ENCODE data around the gene SSRP1.

The SSRP1 gene

GRCh38 chr11:57335023-57335342 lies 709 bp downstream of the SSRP1 start:
- H3K9me3 ChIP-seq = no peaks in the 10 kb centered on the region
- peaks cover 3% of the 10 kb centered on the region for H3K27me3 ChIP-seq
- no peak overlapping the region for H3K27ac ChIP-seq
- peak overlapping the region; percentile 62 to 80 for H3K4me3 ChIP-seq (ENCODE audit: low read depth in 1 of 2, low read length in 1 of 2)
- peaks cover 6 to 12% of the 10 kb centered on the region in 2 experiments for H3K4me1 ChIP-seq (ENCODE audit: control insufficient read depth in 1 of 2, insufficient read depth in 1 of 2, low read depth in 1 of 2, low read length in 1 of 2)
- TF ChIP-seq, protein P1, sequence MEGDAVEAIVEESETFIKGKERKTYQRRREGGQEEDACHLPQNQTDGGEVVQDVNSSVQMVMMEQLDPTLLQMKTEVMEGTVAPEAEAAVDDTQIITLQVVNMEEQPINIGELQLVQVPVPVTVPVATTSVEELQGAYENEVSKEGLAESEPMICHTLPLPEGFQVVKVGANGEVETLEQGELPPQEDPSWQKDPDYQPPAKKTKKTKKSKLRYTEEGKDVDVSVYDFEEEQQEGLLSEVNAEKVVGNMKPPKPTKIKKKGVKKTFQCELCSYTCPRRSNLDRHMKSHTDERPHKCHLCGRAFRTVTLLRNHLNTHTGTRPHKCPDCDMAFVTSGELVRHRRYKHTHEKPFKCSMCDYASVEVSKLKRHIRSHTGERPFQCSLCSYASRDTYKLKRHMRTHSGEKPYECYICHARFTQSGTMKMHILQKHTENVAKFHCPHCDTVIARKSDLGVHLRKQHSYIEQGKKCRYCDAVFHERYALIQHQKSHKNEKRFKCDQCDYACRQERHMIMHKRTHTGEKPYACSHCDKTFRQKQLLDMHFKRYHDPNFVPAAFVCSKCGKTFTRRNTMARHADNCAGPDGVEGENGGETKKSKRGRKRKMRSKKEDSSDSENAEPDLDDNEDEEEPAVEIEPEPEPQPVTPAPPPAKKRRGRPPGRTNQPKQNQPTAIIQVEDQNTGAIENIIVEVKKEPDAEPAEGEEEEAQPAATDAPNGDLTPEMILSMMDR (IDR thresholded peaks at IDR 0.05) = no peak
- peaks cover 29% of the 10 kb centered on the region for H3K36me3 ChIP-seq

- Histone ChIP-seq H3K4me3 (ENCODE audit: low read depth in 1 of 2, low read length in 1 of 2) (no peak overlapping the region), H3K9me3 (no peaks in the 10 kb centered on the region), H3K27ac (no peak overlapping the region), H3K36me3 (peaks cover 34% of the 10 kb centered on the region), H3K4me1 (ENCODE audit: control insufficient read depth in 1 of 2, insufficient read depth in 1 of 2, low read depth in 1 of 2, low read length in 1 of 2) (peaks cover 6 to 12% of the 10 kb centered on the region in 2 experiments), H3K27me3 (no peaks in the 10 kb centered on the region)
- TF ChIP-seq, protein P1 (IDR thresholded peaks at IDR 0.05) = no peak
Observed at GRCh38 chr11:57332694-57333440, 2.8 kb downstream of the SSRP1 start.

DNA sequence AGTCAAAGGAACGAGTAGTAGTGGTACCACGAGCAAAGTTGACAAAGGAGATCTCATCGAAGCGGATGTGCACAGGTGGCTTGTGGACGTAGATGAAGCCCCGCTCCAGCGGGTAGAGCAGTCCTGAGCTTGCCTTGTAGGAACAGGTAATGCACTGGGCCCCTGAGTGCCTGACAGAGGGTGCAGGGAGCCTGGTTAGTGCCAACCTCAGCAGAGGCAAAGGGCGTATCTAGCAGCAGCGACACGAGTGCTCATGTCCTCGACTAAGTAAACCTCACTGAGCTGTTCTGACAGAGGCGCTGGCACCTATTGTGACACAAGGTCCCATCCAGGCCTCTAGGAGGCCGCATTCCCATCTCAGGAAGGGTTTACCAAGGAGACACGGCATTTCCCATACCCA lies 4.0 kb downstream of the SSRP1 start:
- H3K4me1 ChIP-seq (ENCODE audit: control insufficient read depth in 1 of 2, insufficient read depth in 1 of 2, low read depth in 1 of 2, low read length in 1 of 2) = peaks cover 6 to 12% of the 10 kb centered on the region in 2 experiments
- TF ChIP-seq, protein P1 (IDR thresholded peaks at IDR 0.05) = no peak
- H3K27ac ChIP-seq = no peak overlapping the region
- H3K9me3 ChIP-seq = no peaks in the 10 kb centered on the region
- no peaks in the 10 kb centered on the region for H3K27me3 ChIP-seq
- H3K36me3 ChIP-seq = peaks cover 39% of the 10 kb centered on the region
- H3K4me3 ChIP-seq (ENCODE audit: low read depth in 1 of 2, low read length in 1 of 2) = no peak overlapping the region

- Histone ChIP-seq H3K9me3 (no peaks in the 10 kb centered on the region), H3K27ac (no peak overlapping the region), H3K27me3 (no peaks in the 10 kb centered on the region), H3K36me3 (peaks cover 39% of the 10 kb centered on the region), H3K4me1 (ENCODE audit: control insufficient read depth in 1 of 2, insufficient read depth in 1 of 2, low read depth in 1 of 2, low read length in 1 of 2) (peaks cover 10 to 11% of the 10 kb centered on the region in 2 experiments), H3K4me3 (ENCODE audit: low read depth in 1 of 2, low read length in 1 of 2) (no peak overlapping the region)
- TF ChIP-seq, protein P1 (IDR thresholded peaks at IDR 0.05) = no peak
Observed at GRCh38 chr11:57330029-57330428, 5.7 kb downstream of the SSRP1 start.

GRCh38 chr11:57327721-57328120 lies 8.0 kb downstream of the SSRP1 start:
- no peaks in the 10 kb centered on the region for H3K9me3 ChIP-seq
- H3K27me3 ChIP-seq = peaks cover 17% of the 10 kb centered on the region
- peaks cover 12 to 17% of the 10 kb centered on the region in 2 experiments for H3K4me1 ChIP-seq (ENCODE audit: control insufficient read depth in 1 of 2, insufficient read depth in 1 of 2, low read depth in 1 of 2, low read length in 1 of 2)
- TF ChIP-seq, protein P1 (IDR thresholded peaks at IDR 0.05) = no peak
- H3K36me3 ChIP-seq = peaks cover 36% of the 10 kb centered on the region
- no peak overlapping the region for H3K27ac ChIP-seq
- H3K4me3 ChIP-seq (ENCODE audit: low read depth in 1 of 2, low read length in 1 of 2) = no peak overlapping the region

Data from neutrophil (primary cell).